H1 (cell line): ENCODE results near the gene FOLR1. TPM values are rescaled to one million over a fixed set of nuclear protein-coding genes. Genes with fewer than 3 reads are reported as not detected.

ENCODE experiments used
- CTCF ChIA-PET: fragments of 300-600 bp; sonication (Branson Sonifier 250); formaldehyde crosslinking; loops from one replicate; lab custom pipeline; 2021; ENCODE audit not compliant: partially characterized antibody; lab: Charles Lee
- POLR2A ChIA-PET: fragments of 300-600 bp; sonication (Branson Sonifier 250); formaldehyde crosslinking; loops from one replicate; lab custom pipeline; 2021; ENCODE audit warnings: inconsistent platforms; ENCODE audit not compliant: partially characterized antibody; lab: Charles Lee
- DNase-seq, 2 experiments: peaks; one replicate each; pipeline versions ENCODE4 v3.0.0 to v3.0.0-alpha.2; 2010 to 2022; ENCODE audit warnings: low spot score in 2 of 2, low read depth in 1 of 2, mixed read lengths in 1 of 2
- FAIRE-seq: peaks from 2 replicates; lab custom pipeline; 2011; peaks lifted over from hg19 to GRCh38; lab: Jason Lieb, UNC
- H2AFZ ChIP-seq: 2 replicates; pipeline ENCODE4 v1.8.1; 2012; ENCODE audit warnings: low read length, inconsistent platforms
- H2AK5ac ChIP-seq: 2 replicates; pipeline ENCODE4 v1.6.1; 2013; ENCODE audit warnings: low read depth, low read length
- H2BK120ac ChIP-seq: replicated peaks from 2 replicates; pipeline ENCODE3; 2013; ENCODE audit warnings: low read depth, low read length, inconsistent platforms
- H2BK12ac ChIP-seq: 2 replicates; pipeline ENCODE4 v1.6.1; 2013; ENCODE audit warnings: low read depth, low read length
- H2BK15ac ChIP-seq: 2 replicates; pipeline ENCODE4 v1.6.1; 2013; ENCODE audit warnings: low read length
- H2BK20ac ChIP-seq: 2 replicates; pipeline ENCODE4 v1.6.1; 2013; ENCODE audit warnings: low read length
- H2BK5ac ChIP-seq: 2 replicates; pipeline ENCODE4 v1.6.1; 2013; ENCODE audit warnings: low read depth, low read length
- H3K14ac ChIP-seq: 2 replicates; pipeline ENCODE4 v1.6.1; 2013; ENCODE audit warnings: inconsistent platforms; ENCODE audit not compliant: insufficient read length
- H3K18ac ChIP-seq: 2 replicates; pipeline ENCODE4 v1.6.1; 2013; ENCODE audit warnings: low read length; ENCODE audit errors: extremely low read depth
- H3K23ac ChIP-seq: 2 replicates; pipeline ENCODE4 v1.6.1; 2013; ENCODE audit warnings: inconsistent platforms; ENCODE audit not compliant: insufficient read length
- H3K23me2 ChIP-seq: 2 replicates; pipeline ENCODE4 v1.6.1; 2013; ENCODE audit warnings: low read depth, low read length
- H3K27ac ChIP-seq: 2 replicates; pipeline ENCODE4 v1.6.1; 2011; ENCODE audit warnings: low read depth, low read length, inconsistent platforms
- H3K27me3 ChIP-seq, 4 experiments: replicated peaks in 1 of 4; 1 replicate in 1 of 4; 2 replicates in 3 of 4; pipeline versions ENCODE4 v1.6.1 to v1.8.1; 2011 to 2013; ENCODE audit warnings: low read length in 3 of 4, mild to moderate bottlenecking in 3 of 4, inconsistent platforms in 2 of 4, mixed read lengths in 2 of 4, moderate library complexity in 1 of 4; ENCODE audit not compliant: control insufficient read depth in 3 of 4, insufficient read depth in 3 of 4; ENCODE audit errors: extremely low read depth in 1 of 4
- H3K36me3 ChIP-seq, 4 experiments: 2 replicates each; pipeline versions ENCODE4 v1.6.1 to v1.8.1; 2011 to 2013; ENCODE audit warnings: mild to moderate bottlenecking in 4 of 4, low read length in 3 of 4, moderate library complexity in 2 of 4, control low read depth in 1 of 4, inconsistent platforms in 1 of 4; ENCODE audit not compliant: insufficient read depth in 4 of 4, control insufficient read depth in 2 of 4
- H3K4ac ChIP-seq: replicated peaks from 2 replicates; pipeline ENCODE3; 2013; ENCODE audit warnings: low read length, low read depth, mixed read lengths, inconsistent platforms; ENCODE audit not compliant: insufficient read length
- H3K4me1 ChIP-seq, 4 experiments: replicated peaks in 1 of 4; 1 replicate in 1 of 4; 2 replicates in 3 of 4; pipeline versions ENCODE4 v1.6.1 to v1.8.1; 2011 to 2013; ENCODE audit warnings: low read length in 3 of 4, inconsistent platforms in 2 of 4, mixed read lengths in 1 of 4; ENCODE audit not compliant: insufficient read depth in 4 of 4, control insufficient read depth in 3 of 4
- H3K4me2 ChIP-seq, 2 experiments: 2 replicates each; pipeline versions ENCODE4 v1.6.1 to v1.8.1; 2011 to 2013; ENCODE audit warnings: low read depth in 2 of 2, low read length in 2 of 2, control low read depth in 1 of 2, inconsistent platforms in 1 of 2, mild to moderate bottlenecking in 1 of 2; ENCODE audit not compliant: insufficient read depth in 1 of 2
- H3K4me3 ChIP-seq, 4 experiments: fragments of 200-600, 300-600 bp in 1 of 4; sonication (generic), shearing (Covaris generic), sonication (Bioruptor Twin) in 1 of 4; 2 replicates each; pipeline versions ENCODE4 v1.5.1 to v1.8.1; 2011 to 2016; ENCODE audit warnings: low read length in 4 of 4, low read depth in 3 of 4, control low read depth in 2 of 4, inconsistent platforms in 2 of 4, mild to moderate bottlenecking in 2 of 4, mixed read lengths in 1 of 4, moderate library complexity in 1 of 4; ENCODE audit not compliant: insufficient read depth in 2 of 4; ENCODE audit errors: extremely low read depth in 1 of 4
- H3K56ac ChIP-seq: replicated peaks from 2 replicates; pipeline ENCODE3; 2013; ENCODE audit warnings: low read depth, mild to moderate bottlenecking, mixed read lengths, low read length, inconsistent platforms; ENCODE audit not compliant: insufficient read length
- H3K79me1 ChIP-seq: 2 replicates; pipeline ENCODE4 v1.6.1; 2013; ENCODE audit warnings: low read depth, low read length, control low read depth
- H3K79me2 ChIP-seq, 2 experiments: 2 replicates each; pipeline versions ENCODE4 v1.6.1 to v1.8.1; 2012 to 2013; ENCODE audit warnings: low read length in 2 of 2, mild to moderate bottlenecking in 2 of 2, inconsistent platforms in 1 of 2; ENCODE audit not compliant: insufficient read depth in 2 of 2, control insufficient read depth in 1 of 2
- H3K9ac ChIP-seq, 4 experiments: replicated peaks in 1 of 4; 1 replicate in 1 of 4; 2 replicates in 3 of 4; pipeline versions ENCODE4 v1.6.1 to v1.8.1; 2011 to 2013; ENCODE audit warnings: low read depth in 3 of 4, low read length in 3 of 4, control low read depth in 2 of 4, mild to moderate bottlenecking in 2 of 4, moderate library complexity in 2 of 4, inconsistent platforms in 1 of 4; ENCODE audit errors: extremely low read depth in 1 of 4
- H3K9me3 ChIP-seq, 2 experiments: 2 replicates each; pipeline versions ENCODE4 v1.6.1 to v1.8.1; 2012 to 2013; ENCODE audit warnings: mild to moderate bottlenecking in 2 of 2, moderate library complexity in 2 of 2, control low read depth in 1 of 2, inconsistent platforms in 1 of 2, low read depth in 1 of 2, low read length in 1 of 2, mixed read lengths in 1 of 2; ENCODE audit not compliant: insufficient read depth in 2 of 2
- H4K20me1 ChIP-seq, 2 experiments: replicated peaks in 1 of 2; 2 replicates each; pipeline versions ENCODE3 to v1.8.1; 2011 to 2013; ENCODE audit warnings: inconsistent platforms in 2 of 2, low read length in 2 of 2, mild to moderate bottlenecking in 1 of 2; ENCODE audit not compliant: insufficient read depth in 2 of 2, control insufficient read depth in 1 of 2
- H4K5ac ChIP-seq: 2 replicates; pipeline ENCODE4 v1.6.1; 2013; ENCODE audit warnings: low read length, low read depth, mixed read lengths, inconsistent platforms; ENCODE audit not compliant: insufficient read length
- H4K8ac ChIP-seq: 2 replicates; pipeline ENCODE4 v1.8.0; 2013; ENCODE audit warnings: mild to moderate bottlenecking, moderate library complexity, low read length, inconsistent platforms; ENCODE audit not compliant: insufficient read depth; ENCODE audit errors: extremely low read depth
- H4K91ac ChIP-seq: replicated peaks from 2 replicates; pipeline ENCODE3; 2013; ENCODE audit warnings: low read length, mixed read lengths, inconsistent platforms; ENCODE audit not compliant: insufficient read length
- CHD1 ChIP-seq: IDR thresholded peaks from 2 replicates; pipeline ENCODE4 v1.6.1; 2012; ENCODE audit warnings: low read depth, low read length, improper control_type of control experiment
- PHF8 ChIP-seq: fragments of 200-600 bp; sonication (generic); conservative IDR thresholded peaks from 2 replicates; pipeline ENCODE4 v1.7.1; 2012; ENCODE audit warnings: low read depth, mild to moderate bottlenecking, inconsistent platforms, low read length, moderate library complexity
- TBP ChIP-seq: IDR thresholded peaks from 2 replicates; pipeline ENCODE4 v1.6.1; 2011; ENCODE audit warnings: low read depth, low read length, improper control_type of control experiment
- WGBS, 2 experiments: shearing (Covaris generic) in 1 of 2; methylation state at CpG; one replicate each; pipeline versions ENCODE4 v1.1.6 to v1.1.7; 2013 to 2015; ENCODE audit warnings: low lambda C conversion rate in 2 of 2, mixed read lengths in 2 of 2, inconsistent platforms in 1 of 2, low coverage in 1 of 2, missing lambda C conversion rate in 1 of 2; ENCODE audit not compliant: insufficient replicate concordance in 2 of 2, insufficient coverage in 1 of 2, insufficient read length in 1 of 2; ENCODE audit errors: extremely low coverage in 1 of 2, missing lambda C conversion rate in 1 of 2; 5-methylcytosine and 5-hydroxymethylcytosine counted together
- polyA plus RNA-seq, 7 experiments: library from polyadenylated mRNA; depleted of rRNA in 3 of 7; stranded (reverse) in 5 of 7; unstranded in 2 of 7; fragments of >200 nt in 5 of 7; fragments of 200-250 nt in 2 of 7; gene quantifications; 1 replicate in 5 of 7; 2 replicates in 1 of 7; 4 replicates in 1 of 7; pipeline versions ENCODE4 v1.2.1 to v1.2.3, GENCODE V29; 2011 to 2013; ENCODE audit warnings: missing spikeins in 2 of 7, mixed read lengths in 2 of 7
- total RNA-seq: library from RNA; stranded (reverse); fragmentation: NEBNext Ultra II Directional; extraction: Animal tissue kit (Norgen Biotek cat#: 25700); gene quantifications from 2 replicates; pipeline ENCODE4 v1.2.1, GENCODE V29; 2021

FOLR1 gene
- total and polyA plus RNA-seq, 2 of the 8 experiments (the other 6 are each of a cell fraction or from before 2014, with no cell fraction given) = 1.3 TPM; not detected in 1

DNA sequence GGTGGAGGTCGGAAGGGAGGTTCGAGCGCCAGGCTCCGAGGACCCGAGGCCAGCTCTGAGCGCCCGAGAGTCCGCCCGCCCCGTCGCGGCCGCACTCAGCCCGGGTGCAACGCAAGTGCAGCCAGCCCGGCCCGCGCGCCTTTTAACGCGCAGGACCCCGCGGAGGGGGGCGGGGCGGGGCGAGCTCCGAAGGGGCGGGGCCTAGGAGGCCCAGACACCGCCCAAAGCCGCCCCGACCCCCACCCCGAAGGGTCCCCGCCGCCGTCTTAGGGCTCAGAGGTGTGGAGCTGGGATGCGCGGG lies 52.1 kb downstream of the FOLR1 start, which contains the start of gene PHOX2A:
Gene PHOX2A, minus strand, starts transcription at position 117 of the 301 bp plus-strand sequence. CDS start 172 bp downstream, outside the sequence.
- Histone ChIP-seq H3K14ac (no peak within 1 kb of the TSS), H2AK5ac (no peak within 1 kb of the TSS), H2BK120ac (no peak within 1 kb of the TSS), H4K20me1 (peaks cover 4 to 6% of the 10 kb centered on the region in 2 experiments), H3K56ac (no peak within 1 kb of the TSS), H4K8ac (no peak within 1 kb of the TSS), H4K91ac (no peak within 1 kb of the TSS), H4K5ac (no peak within 1 kb of the TSS), H3K9me3 (no peaks in the 10 kb centered on the region; a peak in 1 of 4 replicates), H3K79me2 (no peaks in the 10 kb centered on the region), H3K4me3 (peak within 1 kb of the TSS; percentile 53 to 87 (median 58)), H3K4ac (no peak within 1 kb of the TSS), H2BK20ac (no peak within 1 kb of the TSS), H2BK15ac (0 out of 2 replicates have a peak within 1 kb of the TSS, but pooled peaks have one; percentile 1), H3K27me3 (peaks cover 72 to 91% (median 87%) of the 10 kb centered on the region in 4 experiments), H3K79me1 (no peaks in the 10 kb centered on the region), H3K4me2 (peak within 1 kb of the TSS; percentile 95 to 98), H2BK5ac (no peak within 1 kb of the TSS), H2AFZ (peak within 1 kb of the TSS; percentile 88), H2BK12ac (peak within 1 kb of the TSS; percentile 85; the same call in 1 of the 2 replicates), H3K4me1 (peaks cover 2 to 30% (median 15%) of the 10 kb centered on the region in 4 experiments), H3K23ac (no peak within 1 kb of the TSS), H3K27ac (no peak within 1 kb of the TSS), H3K18ac (peak within 1 kb of the TSS; percentile 71; the same call in 1 of the 2 replicates), H3K36me3 (peaks cover 0 to 3% (median 0%) of the 10 kb centered on the region in 4 experiments; a peak in 1 of 8 replicates), H3K9ac (no peak within 1 kb of the TSS; a peak in 1 of 7 replicates), H3K23me2 (peaks cover 18% of the 10 kb centered on the region; the same call in 1 of the 2 replicates)
- peak; percentile 10; the same call in 1 of the 2 replicates for TF ChIP-seq PHF8
- no peak for TF ChIP-seq CHD1
- TF ChIP-seq TBP = 0 out of 2 replicates have a peak, but pooled peaks have one; percentile 36
- ChIA-PET POLR2A (interaction anchor here (1.3 to 2.8 kb wide), 3 partner anchors 19 to 150 kb away, joined by 3 to 15 read pairs (median 9); partner anchors contain the start of gene INPPL1), CTCF (interaction anchor here (10.0 kb wide), 1 partner anchor 187 kb away, joined by 101 read pairs; the partner anchor contains the start of gene CLPB)
- FAIRE-seq = no peak
- peak in 1 of 2 experiments; percentile 82 for DNase-seq
- no CpG with 5 or more reads among the region's 37 CpGs for WGBS, 2 experiments
